AG20443 (cell line): ENCODE data around the gene AQP12A.
"Not testable (repeated sequence)": the region's sequence is repeated elsewhere in the genome, so short reads cannot be mapped to it uniquely, and the experiment has no call there.

ENCODE experiments used
- DNase-seq: peaks from one replicate; pipeline ENCODE4 v3.0.0; 2012; ENCODE audit warnings: low spot score, mixed read lengths

Gene AQP12A, protein sequence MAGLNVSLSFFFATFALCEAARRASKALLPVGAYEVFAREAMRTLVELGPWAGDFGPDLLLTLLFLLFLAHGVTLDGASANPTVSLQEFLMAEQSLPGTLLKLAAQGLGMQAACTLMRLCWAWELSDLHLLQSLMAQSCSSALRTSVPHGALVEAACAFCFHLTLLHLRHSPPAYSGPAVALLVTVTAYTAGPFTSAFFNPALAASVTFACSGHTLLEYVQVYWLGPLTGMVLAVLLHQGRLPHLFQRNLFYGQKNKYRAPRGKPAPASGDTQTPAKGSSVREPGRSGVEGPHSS

DNA sequence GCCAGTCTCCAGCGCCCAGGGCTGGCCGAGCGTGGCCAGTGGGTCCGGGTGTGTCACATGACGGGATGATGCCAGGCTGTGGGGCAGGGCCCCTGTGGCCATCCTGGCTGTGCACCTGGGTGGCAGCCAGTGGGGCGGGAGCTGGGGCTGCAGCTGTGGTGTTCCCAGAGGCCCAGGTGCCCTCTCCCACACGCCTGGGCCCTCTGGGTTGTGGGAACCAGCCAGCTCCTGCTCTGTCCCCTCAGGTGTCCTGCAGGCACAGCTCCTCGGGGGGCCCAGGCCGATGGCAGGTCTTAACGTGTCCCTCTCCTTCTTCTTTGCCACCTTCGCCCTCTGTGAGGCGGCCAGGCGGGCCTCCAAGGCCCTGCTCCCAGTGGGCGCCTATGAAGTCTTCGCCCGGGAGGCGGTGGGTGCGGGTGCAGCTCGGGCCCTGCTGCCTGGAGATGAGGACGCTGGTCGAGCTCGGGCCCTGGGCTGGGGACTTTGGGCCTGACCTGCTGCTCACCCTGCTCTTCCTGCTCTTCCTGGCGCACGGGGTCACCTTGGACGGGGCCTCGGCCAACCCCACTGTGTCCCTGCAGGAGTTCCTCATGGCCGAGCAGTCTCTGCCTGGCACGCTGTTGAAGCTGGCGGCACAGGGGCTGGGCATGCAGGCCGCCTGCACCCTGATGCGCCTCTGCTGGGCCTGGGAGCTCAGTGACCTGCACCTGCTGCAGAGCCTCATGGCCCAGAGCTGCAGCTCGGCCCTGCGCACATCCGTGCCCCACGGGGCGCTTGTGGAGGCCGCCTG is at the start of gene AQP12A:
Gene AQP12A, plus strand, starts transcription at position 236 of the 790 bp plus-strand sequence. Its CDS starts 48 bp downstream, at position 284.
- not testable (repeated sequence) for DNase-seq

- DNase-seq, result peak; percentile 9
These were observed 49.4 kb upstream of the AQP12A start for GRCh38 chr2:240642061-240642805.

DNA sequence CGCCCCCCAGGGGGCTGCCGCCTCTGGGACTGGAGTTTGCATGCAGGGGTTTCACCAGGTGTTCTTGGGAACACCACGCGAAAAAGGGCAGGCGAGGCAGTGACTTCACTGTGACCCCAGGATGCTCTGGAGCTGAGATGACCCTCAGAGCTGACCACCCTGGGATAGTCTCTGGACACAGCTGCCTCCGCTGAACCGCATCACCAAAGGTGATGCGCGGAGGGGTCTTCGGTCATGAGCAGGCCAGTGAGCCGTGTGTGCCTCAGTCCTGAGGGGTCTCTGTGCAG is 48.9 kb upstream of the AQP12A start:
- no peak for DNase-seq

DNA sequence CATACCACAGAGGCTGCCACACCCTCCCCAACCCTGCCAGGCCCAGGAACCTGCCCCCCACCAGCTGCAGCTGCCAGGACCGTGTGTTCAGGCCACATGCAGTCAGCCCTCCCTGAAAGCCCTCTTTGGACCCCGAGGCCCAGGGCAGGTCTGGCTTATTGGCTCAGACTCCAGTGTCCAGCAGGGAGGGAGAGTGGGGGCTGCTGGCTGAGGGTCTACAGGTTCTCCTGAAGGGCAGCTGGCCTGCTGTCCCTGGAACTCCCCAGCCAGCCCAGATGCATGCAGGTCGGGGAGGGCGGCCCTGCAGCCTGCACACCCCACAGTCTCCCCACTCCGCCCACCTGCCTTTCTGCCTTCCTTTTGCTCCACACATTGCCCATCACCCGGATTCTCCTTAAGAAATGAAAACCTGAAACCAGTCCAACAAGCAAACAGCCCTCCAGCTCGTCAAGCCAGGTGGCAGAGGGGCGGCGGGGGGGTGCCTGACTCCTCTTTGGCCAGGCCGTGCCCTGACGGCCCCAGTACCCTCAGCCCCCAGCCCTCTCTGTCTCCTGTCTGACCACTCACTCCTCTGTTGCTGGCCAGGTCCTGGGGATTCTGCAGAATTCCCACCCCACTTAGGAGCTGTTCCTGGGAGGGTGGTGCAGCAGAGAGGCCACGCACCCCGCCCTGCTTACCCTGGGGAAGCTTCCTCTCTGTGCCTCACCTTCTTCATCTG is 48.4 kb upstream of the AQP12A start:
- DNase-seq, result peak; percentile 6

GRCh38 chr2:240643811-240644150 is 47.9 kb upstream of the AQP12A start:
- peak; percentile 7 for DNase-seq

DNA sequence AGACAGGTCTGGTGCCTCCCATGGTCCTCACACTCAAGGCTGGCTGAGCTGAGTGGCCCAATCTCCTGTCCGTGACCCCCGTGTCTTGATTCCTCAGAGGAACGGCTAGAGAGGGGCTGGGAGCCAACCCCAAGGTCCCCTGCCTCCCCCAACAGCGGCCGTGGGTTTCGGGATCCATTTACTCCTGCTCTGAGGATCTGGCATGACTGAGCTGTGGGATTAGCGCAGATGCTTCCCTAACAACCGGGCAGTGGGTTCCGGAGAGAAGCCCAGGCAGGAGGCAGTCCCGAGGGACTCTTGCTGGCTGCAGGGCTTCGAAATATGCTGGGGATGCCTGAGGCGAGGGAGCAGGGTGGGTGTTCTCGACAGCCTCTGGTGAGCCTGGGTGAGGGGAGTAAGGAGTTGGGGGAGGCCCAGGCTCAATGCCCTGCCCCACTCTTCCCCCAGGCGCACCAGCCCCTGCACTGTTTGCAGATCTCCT is 47.5 kb upstream of the AQP12A start:
- DNase-seq, result peak; percentile 7

DNA sequence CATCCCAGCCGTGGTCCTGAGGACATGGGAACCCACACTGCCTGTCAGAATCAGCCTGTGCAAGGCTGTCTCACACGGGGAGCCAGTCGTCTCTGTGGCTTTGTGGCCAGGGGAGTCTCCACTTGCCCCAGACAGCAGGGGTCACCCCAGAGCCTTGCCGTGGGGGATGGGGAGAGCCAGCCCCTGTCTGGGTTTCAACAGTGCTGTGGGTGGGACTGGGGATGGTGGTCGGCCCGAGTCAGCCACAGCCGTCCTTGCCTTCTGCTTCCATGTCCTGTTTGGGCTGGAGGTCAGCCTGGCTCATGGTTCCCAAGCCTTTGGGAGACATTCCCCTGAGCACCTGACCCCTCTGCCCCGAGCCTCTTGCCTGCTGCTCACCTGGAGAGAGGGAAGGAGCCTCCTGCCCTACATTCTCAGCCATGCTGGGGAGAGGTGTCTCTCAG is 46.8 kb upstream of the AQP12A start:
- peak; percentile 7 for DNase-seq

- peak; percentile 8 for DNase-seq
These were observed 46.3 kb upstream of the AQP12A start for GRCh38 chr2:240645346-240645745.

- DNase-seq, result peak; percentile 9
These were observed 45.9 kb upstream of the AQP12A start for GRCh38 chr2:240645801-240646175.

DNA sequence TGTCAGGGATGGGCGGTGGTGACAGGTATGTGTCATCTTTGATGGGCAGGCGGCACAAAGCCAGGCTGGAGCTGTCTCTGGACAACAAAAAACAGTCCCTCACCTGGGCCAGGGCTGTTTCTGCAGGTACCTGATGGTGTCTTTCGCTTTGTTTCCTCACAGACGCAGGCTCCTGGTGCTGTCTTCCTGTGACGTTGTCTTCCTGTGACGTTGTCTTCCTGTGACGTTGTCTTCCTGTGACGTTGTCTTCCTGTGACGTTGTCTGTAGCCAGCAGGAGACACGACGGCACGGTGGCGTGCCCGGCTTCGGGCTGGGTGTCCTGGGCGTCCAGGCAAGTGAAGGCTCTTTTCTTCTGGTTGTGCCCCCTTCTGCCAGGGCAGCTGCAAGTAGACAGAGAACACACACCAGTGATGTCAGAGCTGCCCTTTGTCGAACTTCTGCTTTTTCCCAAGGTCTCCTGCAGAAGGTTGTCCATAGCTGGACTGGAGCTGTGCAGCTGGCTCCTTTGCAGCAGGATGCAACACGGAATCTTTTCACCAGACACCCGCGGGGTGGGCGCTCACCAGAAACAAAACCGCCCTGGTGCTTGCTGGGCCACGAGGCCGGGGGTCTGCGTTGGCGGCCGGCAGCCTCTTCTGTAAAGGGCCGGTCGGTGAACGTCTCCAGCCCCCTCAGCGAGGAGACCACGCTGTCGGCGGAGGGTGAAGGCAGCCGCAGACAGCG is 45.3 kb upstream of the AQP12A start:
- DNase-seq, result peak; percentile 9

- DNase-seq, result no peak
These were observed 44.7 kb upstream of the AQP12A start for GRCh38 chr2:240646900-240647502.

DNA sequence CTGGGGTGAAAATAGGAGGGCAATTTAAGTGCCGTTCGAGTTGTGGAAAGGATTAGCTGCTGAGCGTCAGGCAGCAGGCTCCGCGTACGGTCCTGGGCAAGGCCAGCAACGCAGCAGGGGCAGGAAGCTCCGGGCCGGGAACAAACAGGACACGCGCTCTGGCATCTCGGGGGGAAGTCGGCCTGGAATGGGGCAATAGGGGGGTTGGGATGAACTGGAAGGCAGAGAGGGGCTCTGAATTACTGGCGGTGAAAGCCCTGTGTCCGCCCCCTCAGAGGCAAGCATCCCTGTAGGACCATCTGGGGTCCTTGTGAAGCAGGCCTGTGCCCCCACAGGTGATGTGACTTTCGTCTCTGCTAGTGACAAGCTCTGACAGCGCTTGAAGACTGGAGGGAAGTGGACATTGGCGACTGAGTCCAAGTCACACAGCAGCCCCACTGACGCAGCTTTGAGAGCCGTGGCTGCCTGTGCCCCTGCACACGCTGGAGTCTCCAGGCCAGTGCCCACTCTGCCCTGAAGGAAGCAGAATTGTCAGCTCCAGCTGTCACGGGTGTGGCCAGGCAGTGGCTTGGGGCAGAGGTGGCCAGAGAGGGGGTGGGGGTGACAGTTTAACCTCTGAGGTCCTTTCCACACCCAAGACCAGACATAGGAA is 44.0 kb upstream of the AQP12A start:
- DNase-seq, result peak; percentile 8

DNA sequence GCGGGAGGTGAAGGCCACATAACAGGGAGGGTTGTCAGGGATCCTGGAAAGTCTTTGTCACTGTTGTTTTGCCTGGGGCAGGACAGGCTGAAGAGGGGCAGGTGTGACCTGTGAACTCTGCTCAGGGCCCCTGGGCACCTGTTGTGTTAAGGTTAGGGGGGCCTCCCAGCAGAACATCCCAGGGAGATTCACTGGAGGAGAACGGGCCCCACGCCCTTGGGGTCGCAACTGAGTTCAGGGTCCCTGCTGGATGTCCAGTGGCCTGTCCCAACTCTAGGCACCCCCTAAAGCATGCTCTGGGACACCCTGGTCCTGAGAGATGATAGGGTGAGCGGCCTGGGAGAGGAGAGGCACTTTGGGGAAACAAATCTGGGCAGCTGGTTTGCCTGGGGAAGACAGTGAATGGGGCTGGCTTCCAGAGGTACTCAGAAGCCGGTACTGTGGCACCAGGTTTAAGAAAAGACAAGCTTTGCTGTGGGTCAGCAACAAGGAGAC is 43.5 kb upstream of the AQP12A start:
- DNase-seq, result peak; percentile 4

GRCh38 chr2:240648650-240649275 is 42.9 kb upstream of the AQP12A start:
- peak; percentile 18 for DNase-seq

- DNase-seq, result peak; percentile 5
These were observed 42.3 kb upstream of the AQP12A start for GRCh38 chr2:240649331-240649730.

GRCh38 chr2:240650254-240650965 is 41.3 kb upstream of the AQP12A start:
- no peak for DNase-seq

- no peak for DNase-seq
These were observed 40.5 kb upstream of the AQP12A start for GRCh38 chr2:240651185-240651584.

DNA sequence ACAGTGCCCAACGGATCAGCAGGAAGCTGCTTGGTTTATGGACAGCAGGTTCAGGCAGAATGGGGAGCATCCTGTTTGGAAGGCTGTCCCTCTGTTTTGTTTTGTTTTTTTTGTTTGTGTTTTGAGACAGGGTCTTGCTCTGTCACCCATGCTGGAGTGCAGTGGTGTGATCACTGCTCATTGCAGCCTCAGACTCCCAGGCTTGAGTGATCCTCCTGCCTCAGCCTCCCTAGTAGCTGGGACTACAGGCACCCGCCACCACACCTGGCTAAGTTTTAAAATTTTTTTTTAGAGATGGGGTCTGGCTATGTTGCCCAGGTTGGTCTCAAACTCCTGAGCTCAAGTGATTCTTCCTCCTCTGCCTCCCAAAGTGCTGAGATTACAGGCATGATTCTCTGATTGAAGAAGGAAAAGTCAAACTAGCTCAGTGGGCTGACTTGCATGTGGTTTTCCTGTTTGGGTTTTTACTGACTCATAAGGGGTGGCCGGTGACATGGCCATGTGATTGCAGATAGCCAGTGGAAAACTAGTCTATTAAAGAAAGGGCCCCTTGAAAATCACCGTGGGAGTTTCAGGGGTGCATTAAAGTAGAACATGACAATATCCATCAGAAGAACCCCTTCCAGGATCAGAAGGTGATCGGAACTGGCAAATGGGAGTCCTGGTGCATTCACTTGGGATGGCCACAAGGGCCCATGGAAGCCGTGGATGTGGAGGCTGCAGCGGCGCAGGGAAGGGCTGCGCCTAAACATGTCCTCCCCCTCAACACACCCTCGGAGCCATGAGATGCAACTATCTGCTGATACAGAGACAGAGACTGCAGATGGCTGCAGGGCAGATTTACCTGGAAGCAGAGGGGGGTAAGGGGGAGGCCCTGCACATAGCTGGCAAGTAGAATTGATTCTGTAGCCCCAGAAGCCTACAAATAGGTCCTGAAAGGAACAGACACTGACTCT is 35.5 kb upstream of the AQP12A start:
- DNase-seq, result peak; percentile 62
